Gastrocnemius medialis (tissue), 4 donors: Measurements from ENCODE around the gene CYSLTR2.

Source experiments
- POLR2A ChIP-seq, 2 donors: fragments of 450-650 bp; IDR thresholded peaks; one replicate each; pipeline ENCODE4 v1.6.1; 2017; ENCODE audit warnings: antibody characterized with exemption in 2 of 2, mild to moderate bottlenecking in 2 of 2, moderate library complexity in 2 of 2
- TF ChIP-seq, protein P1 (sequence below), 5 experiments: fragments of 450-650 bp in 3 of 5; fragments of 200-600 bp in 2 of 5; sonication (generic) in 2 of 5; IDR thresholded peaks in 4 of 5; conservative IDR thresholded peaks in 1 of 5; 1 replicate in 4 of 5; 2 replicates in 1 of 5; pipeline ENCODE4 v1.5.1; 2016 to 2019; ENCODE audit warnings: antibody characterized with exemption in 5 of 5, mild to moderate bottlenecking in 3 of 5, moderate library complexity in 3 of 5

DNA sequence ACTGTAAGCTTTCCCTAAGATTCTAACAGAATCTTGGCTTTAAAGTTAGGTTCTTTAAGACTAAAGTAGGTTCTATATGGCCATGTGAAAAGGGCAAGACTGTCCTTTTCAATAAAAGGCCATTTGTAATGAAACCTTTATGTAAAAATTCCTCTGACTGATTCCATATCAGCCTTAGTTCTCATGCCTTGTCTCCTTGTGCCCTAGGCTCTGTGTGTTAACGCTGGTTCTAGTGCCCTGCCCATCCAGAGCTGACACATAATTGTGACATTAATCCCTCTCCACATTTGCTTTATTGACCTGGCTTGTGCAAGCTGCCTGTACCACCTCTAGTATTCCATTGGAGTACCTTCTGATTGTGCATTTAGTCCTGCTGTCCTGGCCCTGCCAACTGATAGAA lies 28.2 kb downstream of the CYSLTR2 start:
- no peak for TF ChIP-seq POLR2A (IDR thresholded peaks at IDR 0.05)
- TF ChIP-seq, protein P1, sequence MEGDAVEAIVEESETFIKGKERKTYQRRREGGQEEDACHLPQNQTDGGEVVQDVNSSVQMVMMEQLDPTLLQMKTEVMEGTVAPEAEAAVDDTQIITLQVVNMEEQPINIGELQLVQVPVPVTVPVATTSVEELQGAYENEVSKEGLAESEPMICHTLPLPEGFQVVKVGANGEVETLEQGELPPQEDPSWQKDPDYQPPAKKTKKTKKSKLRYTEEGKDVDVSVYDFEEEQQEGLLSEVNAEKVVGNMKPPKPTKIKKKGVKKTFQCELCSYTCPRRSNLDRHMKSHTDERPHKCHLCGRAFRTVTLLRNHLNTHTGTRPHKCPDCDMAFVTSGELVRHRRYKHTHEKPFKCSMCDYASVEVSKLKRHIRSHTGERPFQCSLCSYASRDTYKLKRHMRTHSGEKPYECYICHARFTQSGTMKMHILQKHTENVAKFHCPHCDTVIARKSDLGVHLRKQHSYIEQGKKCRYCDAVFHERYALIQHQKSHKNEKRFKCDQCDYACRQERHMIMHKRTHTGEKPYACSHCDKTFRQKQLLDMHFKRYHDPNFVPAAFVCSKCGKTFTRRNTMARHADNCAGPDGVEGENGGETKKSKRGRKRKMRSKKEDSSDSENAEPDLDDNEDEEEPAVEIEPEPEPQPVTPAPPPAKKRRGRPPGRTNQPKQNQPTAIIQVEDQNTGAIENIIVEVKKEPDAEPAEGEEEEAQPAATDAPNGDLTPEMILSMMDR (IDR thresholded peaks at IDR 0.05 in 4 of 5, conservative IDR thresholded peaks at IDR 0.05 in 1 of 5), result no peak
